Astrocyte of the spinal cord (primary cell): ENCODE measurements around the gene PET100.

Experiments
- DNase-seq: peaks from one replicate; pipeline ENCODE4 v3.0.0; 2011; ENCODE audit warnings: low read depth, low spot score
- H3K4me3 ChIP-seq: 2 replicates; pipeline ENCODE4 v1.5.1; 2011; ENCODE audit warnings: low read depth, mild to moderate bottlenecking, low read length, moderate library complexity
- CTCF ChIP-seq: IDR thresholded peaks from 2 replicates; pipeline ENCODE4 v1.5.1; 2012; ENCODE audit warnings: low read depth, mild to moderate bottlenecking, low read length, inconsistent platforms
- in situ Hi-C: cut with HindIII; loops from 2 replicates; pipeline ENCODE4 v1.10.0; 2017; ENCODE audit warnings: low sequenced_read_pairs

The PET100 gene, protein sequence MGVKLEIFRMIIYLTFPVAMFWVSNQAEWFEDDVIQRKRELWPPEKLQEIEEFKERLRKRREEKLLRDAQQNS

GRCh38 chr19:7629347-7630054 lies at the start of gene PET100, which contains the start of gene XAB2:
Gene PET100 (plus strand): TSS chr19:7629793. CDS start chr19:7629834, 41 bp downstream.
Gene XAB2 (minus strand): TSS chr19:7629545. CDS start chr19:7629527, 18 bp downstream.
- DNase-seq = peak; percentile 99
- in situ Hi-C loops = no loop called here
- no peak for TF ChIP-seq CTCF
- peak within 1 kb of the TSS; percentile 100 for H3K4me3 ChIP-seq

GRCh38 chr19:7582446-7582845 lies 47.1 kb upstream of the PET100 start:
- no peak for TF ChIP-seq CTCF
- no peak overlapping the region for H3K4me3 ChIP-seq
- in situ Hi-C loops = no loop called here
- DNase-seq = no peak

DNA sequence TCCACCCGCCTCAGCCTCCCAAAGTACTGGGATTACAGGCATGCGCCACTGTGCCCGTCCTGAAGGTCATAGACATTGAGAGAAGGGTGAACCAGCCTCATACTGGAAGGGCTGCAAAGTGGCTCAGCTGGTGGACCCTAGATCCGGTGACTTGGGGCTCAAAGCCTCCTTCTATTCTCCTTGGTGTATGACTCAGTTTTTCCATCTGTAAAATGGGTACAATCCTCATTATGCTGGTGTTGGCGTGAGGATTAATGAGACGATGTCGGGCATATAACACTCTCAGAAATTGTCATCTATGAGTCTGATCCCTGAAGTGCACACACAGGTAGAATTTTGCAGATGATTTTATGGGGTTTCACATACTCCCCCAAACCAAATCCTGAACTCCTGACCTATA lies 39.8 kb upstream of the PET100 start:
- TF ChIP-seq CTCF = no peak
- in situ Hi-C loops = no loop called here
- H3K4me3 ChIP-seq = no peak overlapping the region
- no peak for DNase-seq

DNA sequence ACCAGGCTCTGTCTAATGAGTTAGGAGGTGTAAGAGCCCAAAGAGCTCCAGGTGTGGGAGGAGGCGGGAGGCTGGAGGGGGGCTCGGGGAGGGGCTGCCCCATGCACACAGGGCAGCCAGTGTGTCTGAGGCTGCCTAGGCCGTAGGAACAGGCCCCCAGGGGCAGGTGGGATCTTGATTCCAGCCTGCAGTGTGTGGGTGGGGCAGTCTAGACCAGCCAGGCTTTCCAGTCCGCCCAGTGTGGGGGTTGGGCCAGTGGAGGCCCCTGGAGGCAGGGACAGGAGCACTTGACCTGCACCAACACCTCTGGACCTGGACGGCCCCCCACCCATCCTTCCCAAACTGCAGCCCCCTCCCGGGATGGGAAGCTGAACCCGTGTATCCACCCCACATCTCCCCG lies 39.3 kb upstream of the PET100 start:
- in situ Hi-C loops = no loop called here
- no peak for DNase-seq
- TF ChIP-seq CTCF = no peak
- no peak overlapping the region for H3K4me3 ChIP-seq

- in situ Hi-C loops = no loop called here
- no peak for DNase-seq
- TF ChIP-seq CTCF = no peak
- peak within 1 kb of the TSS; percentile 7 for H3K4me3 ChIP-seq
Observed at GRCh38 chr19:7595466-7596133, 34.0 kb upstream of the PET100 start, which contains the start of gene CAMSAP3. Gene CAMSAP3 (plus strand): TSS chr19:7595863. CDS start chr19:7596003, 140 bp downstream.

DNA sequence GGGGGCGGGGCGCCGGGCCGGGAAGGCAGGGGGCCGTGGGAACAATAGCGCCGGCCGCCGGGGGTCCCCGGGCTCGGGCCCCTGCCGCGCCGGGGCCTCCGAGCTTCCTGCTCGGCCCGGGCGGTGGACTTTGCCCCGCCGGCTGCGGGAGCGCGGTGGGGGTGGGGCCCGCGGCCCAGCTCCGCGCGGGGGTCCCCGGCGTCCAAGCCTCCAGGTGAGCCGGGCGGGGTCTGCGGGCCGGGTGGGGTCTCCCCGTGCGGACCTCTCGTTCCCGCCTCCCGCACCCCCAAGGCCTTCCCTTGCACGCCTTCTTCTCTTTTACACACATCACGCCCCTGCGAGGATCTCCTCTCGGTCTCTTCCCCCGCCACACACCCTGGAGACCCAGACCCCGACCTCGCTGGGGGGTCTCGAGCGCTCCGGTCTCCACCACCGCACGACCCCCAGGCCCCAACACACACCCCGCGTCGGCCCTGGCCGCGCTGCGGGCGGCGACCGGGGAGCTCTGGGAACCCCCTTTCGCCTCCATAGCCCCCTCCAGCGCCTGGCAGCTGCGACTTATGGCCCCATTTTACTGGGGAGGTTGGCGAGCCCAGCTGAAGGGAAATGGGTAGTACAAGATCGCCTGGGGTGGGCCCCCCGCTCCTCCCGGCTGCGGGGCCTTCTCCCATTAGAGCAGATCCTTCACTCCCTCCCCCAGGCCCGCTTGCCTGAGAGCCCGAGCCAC lies 33.2 kb upstream of the PET100 start:
- DNase-seq = no peak
- TF ChIP-seq CTCF = no peak
- H3K4me3 ChIP-seq = no peak overlapping the region
- in situ Hi-C loops = no loop called here
